HG03457 (cell line): ENCODE measurements around the gene GRIA3.

Experiments used
- ATAC-seq: cut with Tn5 transposase; IDR thresholded peaks from one replicate; pipeline ENCODE4 v1.9.1; 2021; ENCODE audit warnings: moderate number of reproducible peaks; ENCODE audit not compliant: unreplicated experiment

GRIA3 gene

GRCh38 chrX:123190096-123190495, 6.0 kb downstream of the GRIA3 start:
- ATAC-seq = no peak

- no peak for ATAC-seq
These were observed 9.0 kb downstream of the GRIA3 start for GRCh38 chrX:123193101-123193500.

- no peak for ATAC-seq
These were observed 15.3 kb downstream of the GRIA3 start for GRCh38 chrX:123199338-123199737.

- ATAC-seq = no peak
These were observed 17.6 kb downstream of the GRIA3 start for GRCh38 chrX:123201720-123202119.

- no peak for ATAC-seq
These were observed 18.4 kb downstream of the GRIA3 start for GRCh38 chrX:123202523-123202922.

- no peak for ATAC-seq
These were observed 19.7 kb downstream of the GRIA3 start for GRCh38 chrX:123203772-123204171.

- ATAC-seq = no peak
These were observed 22.1 kb downstream of the GRIA3 start for GRCh38 chrX:123206176-123206575.

GRCh38 chrX:123210252-123210651, 26.2 kb downstream of the GRIA3 start:
- ATAC-seq = no peak

GRCh38 chrX:123215397-123216089, 31.5 kb downstream of the GRIA3 start:
- no peak for ATAC-seq

- no peak for ATAC-seq
These were observed 33.0 kb downstream of the GRIA3 start for GRCh38 chrX:123217077-123217476.

GRCh38 chrX:123217728-123218127, 33.6 kb downstream of the GRIA3 start:
- no peak for ATAC-seq

- ATAC-seq = no peak
These were observed 35.8 kb downstream of the GRIA3 start for GRCh38 chrX:123219916-123220315.

GRCh38 chrX:123222920-123223319, 38.8 kb downstream of the GRIA3 start:
- ATAC-seq = no peak

- ATAC-seq = no peak
These were observed 39.3 kb downstream of the GRIA3 start for GRCh38 chrX:123223409-123223808.

- no peak for ATAC-seq
These were observed 39.8 kb downstream of the GRIA3 start for GRCh38 chrX:123223859-123224258.

GRCh38 chrX:123230798-123231197, 46.7 kb downstream of the GRIA3 start:
- ATAC-seq = no peak

- ATAC-seq = no peak
These were observed 52.8 kb downstream of the GRIA3 start for GRCh38 chrX:123236859-123237258.

- ATAC-seq = no peak
These were observed 53.2 kb downstream of the GRIA3 start for GRCh38 chrX:123237271-123237670.

GRCh38 chrX:123254457-123254856, 70.4 kb downstream of the GRIA3 start:
- ATAC-seq = no peak

- ATAC-seq = no peak
These were observed 72.3 kb downstream of the GRIA3 start for GRCh38 chrX:123256378-123256777.

- ATAC-seq = no peak
These were observed 76.9 kb downstream of the GRIA3 start for GRCh38 chrX:123260920-123261418.

- ATAC-seq = no peak
These were observed 79.2 kb downstream of the GRIA3 start for GRCh38 chrX:123263270-123263669.

- ATAC-seq = no peak
These were observed 79.7 kb downstream of the GRIA3 start for GRCh38 chrX:123263747-123264146.
